ENCODE data around the gene PDC.
"Not testable (repeated sequence)": the region's sequence is repeated elsewhere in the genome, so short reads cannot be mapped to it uniquely, and the experiment has no call there.

PDC gene

GRCh38 chr1:186413319-186413718 is 47.6 kb downstream of the PDC start:
- no peak overlapping the region for H3K4me3 ChIP-seq (ENCODE audit: low read depth, low read length)
- no peak for TF ChIP-seq CTCF (IDR thresholded peaks at IDR 0.05; ENCODE audit: low read depth, low read length, missing control alignments)
- DNase-seq (ENCODE audit: low read depth) = no peak

DNA sequence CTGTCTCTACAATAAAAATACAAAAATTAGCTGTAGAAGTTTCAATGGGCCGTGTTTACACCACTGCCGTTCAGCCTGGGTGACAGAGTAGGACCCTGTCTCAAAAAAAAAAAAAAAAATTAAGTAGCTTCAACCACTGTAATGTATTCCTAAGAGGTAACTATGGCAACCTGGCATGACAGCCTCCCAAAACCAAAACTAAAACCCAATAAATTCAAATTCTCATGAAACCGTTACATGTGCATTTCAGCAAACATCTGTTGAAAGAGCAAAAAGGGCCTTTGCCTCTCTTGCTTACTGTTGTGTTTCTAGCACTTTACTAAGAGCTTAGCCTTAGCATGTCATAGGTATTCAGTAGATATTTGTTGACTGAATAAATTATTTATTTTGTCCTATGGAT is 51.8 kb downstream of the PDC start:
- no peak overlapping the region for H3K4me3 ChIP-seq (ENCODE audit: low read depth, low read length)
- TF ChIP-seq CTCF (IDR thresholded peaks at IDR 0.05; ENCODE audit: low read depth, low read length, missing control alignments) = no peak
- DNase-seq (ENCODE audit: low read depth) = peak; percentile 3

DNA sequence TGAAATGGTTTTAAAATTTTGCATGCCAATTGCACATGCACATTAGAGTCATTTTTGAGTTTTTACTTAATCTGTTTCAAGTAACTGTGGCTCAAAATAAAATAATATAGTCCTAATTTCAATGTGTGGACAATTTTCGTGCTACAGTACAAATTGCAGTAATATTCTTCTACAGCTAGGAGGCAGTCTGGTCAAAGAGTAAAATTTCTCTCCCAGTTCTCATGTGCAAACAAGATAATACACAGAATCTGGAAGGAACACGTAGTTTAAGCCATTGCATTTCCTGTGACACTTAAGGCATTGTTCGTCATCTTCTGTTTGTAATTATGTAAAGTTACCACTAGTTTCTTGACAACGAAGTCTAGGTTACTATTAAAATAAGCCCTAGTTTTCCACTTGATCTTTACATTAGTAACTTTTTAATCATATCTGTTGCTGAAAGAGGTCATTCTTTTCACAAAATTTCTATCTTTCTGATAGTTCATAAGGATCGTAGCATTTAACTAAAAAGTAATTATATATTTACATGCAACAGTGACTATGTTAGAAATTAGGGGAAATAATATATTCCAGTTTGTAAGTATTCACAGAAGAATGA is 56.4 kb downstream of the PDC start:
- H3K4me3 ChIP-seq (ENCODE audit: low read depth, low read length) = no peak overlapping the region
- peak; percentile 8 for DNase-seq (ENCODE audit: low read depth)
- TF ChIP-seq CTCF (IDR thresholded peaks at IDR 0.05; ENCODE audit: low read depth, low read length, missing control alignments) = peak; percentile 63

- no peak overlapping the region for H3K4me3 ChIP-seq (ENCODE audit: low read depth, low read length)
- DNase-seq (ENCODE audit: low read depth) = no peak
- no peak for TF ChIP-seq CTCF (IDR thresholded peaks at IDR 0.05; ENCODE audit: low read depth, low read length, missing control alignments)
Measured at GRCh38 chr1:186403632-186404031, 57.3 kb downstream of the PDC start.

DNA sequence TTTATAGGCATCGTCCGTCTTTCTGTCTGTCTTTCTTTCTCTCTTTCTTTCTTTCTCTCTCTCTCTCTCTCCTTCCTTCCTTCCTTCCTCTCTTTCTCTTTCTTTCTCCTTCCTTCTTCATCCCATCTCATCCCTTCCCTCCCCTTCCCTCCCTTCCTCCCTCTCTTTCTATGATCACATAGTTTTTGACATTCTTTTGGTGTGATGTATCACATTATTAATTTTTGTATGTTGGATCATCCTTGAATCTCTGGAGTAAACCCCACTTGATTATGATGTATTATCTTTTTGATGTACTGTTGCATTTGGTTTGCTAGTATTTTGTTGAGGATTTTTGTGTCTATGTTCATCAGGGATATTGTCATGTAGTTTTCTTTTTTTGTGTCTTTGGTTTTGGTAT is 59.5 kb downstream of the PDC start:
- DNase-seq (ENCODE audit: low read depth); H3K4me3 ChIP-seq (ENCODE audit: low read depth, low read length): not testable (repeated sequence)
